ENCODE measurements around the gene TNFRSF25.

- TF ChIP-seq CTCF (IDR thresholded peaks at IDR 0.05; ENCODE audit: low read length) (no peak), EZH2 (IDR thresholded peaks at IDR 0.05; ENCODE audit: borderline replicate concordance, low read length) (no peak)
These were observed 15.0 kb downstream of the TNFRSF25 start for GRCh38 chr1:6450943-6451373.

All from OCI-LY1 (cell line).